T-helper 22 cell (primary cell): ENCODE results near the gene PRKAB2.
"Not testable (repeated sequence)": the region's sequence is repeated elsewhere in the genome, so short reads cannot be mapped to it uniquely, and the experiment has no call there.

Source experiments
- DNase-seq: peaks from one replicate; pipeline ENCODE4 v3.0.0-alpha.2; 2020; ENCODE audit warnings: low read depth

Gene PRKAB2

GRCh38 chr1:147109762-147110161 lies 62.5 kb downstream of the PRKAB2 start:
- no peak for DNase-seq

GRCh38 chr1:147109041-147109440 lies 63.2 kb downstream of the PRKAB2 start:
- no peak for DNase-seq

GRCh38 chr1:147106407-147106881 lies 65.8 kb downstream of the PRKAB2 start:
- DNase-seq = not testable (repeated sequence)

- no peak for DNase-seq
Observed at GRCh38 chr1:147105909-147106308, 66.4 kb downstream of the PRKAB2 start.
